Calu3 (cell line): ENCODE data around the gene SMAD2. TPM values are rescaled to one million over a fixed set of nuclear protein-coding genes. Genes with fewer than 3 reads are reported as not detected.

Source experiments
- BruUV-seq: library from RNA; stranded (reverse); fragments of 400-500 nt; replicated peaks from 2 replicates; lab custom pipeline; 2021; lab: Mats Ljungman, UMichigan
- CTCF ChIA-PET: fragments of 300-600 bp; sonication (Branson Sonifier 250); formaldehyde crosslinking; loops from one replicate; lab custom pipeline; 2022; ENCODE audit warnings: antibody characterized with exemption; lab: Charles Lee
- DNase-seq: peaks from one replicate; pipeline ENCODE4 v3.0.0; 2022
- H3K27ac Mint-ChIP-seq: one replicate; pipeline ENCODE4 v1.8.0; 2022; ENCODE audit warnings: mixed read lengths; ENCODE audit not compliant: unreplicated experiment
- H3K27me3 Mint-ChIP-seq: one replicate; pipeline ENCODE4 v1.8.0; 2022; ENCODE audit warnings: mixed read lengths; ENCODE audit not compliant: unreplicated experiment
- H3K36me3 Mint-ChIP-seq: one replicate; pipeline ENCODE4 v1.8.0; 2022; ENCODE audit warnings: mild to moderate bottlenecking, moderate library complexity, mixed read lengths; ENCODE audit not compliant: insufficient read depth, unreplicated experiment
- H3K4me1 Mint-ChIP-seq: one replicate; pipeline ENCODE4 v1.8.0; 2022; ENCODE audit warnings: mild to moderate bottlenecking, low read depth, mixed read lengths; ENCODE audit not compliant: unreplicated experiment
- H3K4me3 Mint-ChIP-seq: one replicate; pipeline ENCODE4 v1.8.0; 2022; ENCODE audit warnings: mild to moderate bottlenecking, low read depth, moderate library complexity, mixed read lengths; ENCODE audit not compliant: unreplicated experiment
- H3K9me3 Mint-ChIP-seq: one replicate; pipeline ENCODE4 v1.8.0; 2022; ENCODE audit warnings: low read depth, mixed read lengths; ENCODE audit not compliant: unreplicated experiment
- CTCF ChIP-seq: fragments of 200-600 bp; IDR thresholded peaks from one replicate; pipeline ENCODE4 v1.8.0; 2022; ENCODE audit warnings: antibody characterized with exemption; ENCODE audit not compliant: unreplicated experiment
- intact Hi-C: fragments of 100-400 bp; cut with micrococcal nuclease; formaldehyde crosslinking; loops from one replicate; pipeline ENCODE4 v1.10.0; 2022; ENCODE audit not compliant: unreplicated experiment
- total RNA-seq: library from RNA; stranded (reverse); gene quantifications from 2 replicates; pipeline ENCODE4 v1.2.3, GENCODE V29; 2022

SMAD2 gene
- total RNA-seq, 1 experiment from 2014 or later: 134 TPM

GRCh38 chr18:47931718-47932103 is 1.3 kb upstream of the SMAD2 start:
- intact Hi-C loops: loop anchor here (1.0 to 10.0 kb wide), 4 partner anchors 71 to 533 kb away; no protein-coding TSS in a partner anchor
- H3K36me3 Mint-ChIP-seq: peaks cover 45% of the 10 kb centered on the region

GRCh38 chr18:47930931-47931717 is 665 bp upstream of the SMAD2 start:
- H3K9me3 Mint-ChIP-seq: no peaks in the 10 kb centered on the region
- CTCF ChIA-PET: interaction anchor here (0.6 kb wide), 1 partner anchor 617 kb away, joined by 3 read pairs; no protein-coding TSS in a partner anchor
- no peaks in the 10 kb centered on the region for H3K27me3 Mint-ChIP-seq
- H3K4me3 Mint-ChIP-seq: peak overlapping the region; percentile 74
- peaks cover 45% of the 10 kb centered on the region for H3K4me1 Mint-ChIP-seq
- no peak for TF ChIP-seq CTCF
- peak; percentile 97 for DNase-seq
- peak overlapping the region; percentile 84 for H3K27ac Mint-ChIP-seq
- H3K36me3 Mint-ChIP-seq: peaks cover 45% of the 10 kb centered on the region
- no TSS peak for BruUV-seq
- intact Hi-C loops: loop anchor here (5.0 to 10.0 kb wide), 3 partner anchors 71 to 534 kb away; no protein-coding TSS in a partner anchor

More at GRCh38 chr18:47931718-47932103, 1.3 kb upstream of the SMAD2 start:
- Mint-ChIP-seq H3K4me1 (peaks cover 39% of the 10 kb centered on the region), H3K27me3 (no peaks in the 10 kb centered on the region), H3K4me3 (peak overlapping the region; percentile 74), H3K9me3 (no peaks in the 10 kb centered on the region), H3K27ac (peak overlapping the region; percentile 84)
- BruUV-seq: TSS peak; percentile 86
- DNase-seq: peak; percentile 52
- CTCF ChIA-PET: no interaction called here
- TF ChIP-seq CTCF: no peak

GRCh38 chr18:47929681-47930198 is 719 bp downstream of the SMAD2 start:
- Mint-ChIP-seq H3K4me1 (peaks cover 47% of the 10 kb centered on the region), H3K36me3 (peaks cover 45% of the 10 kb centered on the region), H3K4me3 (peak overlapping the region; percentile 74), H3K27me3 (no peaks in the 10 kb centered on the region), H3K27ac (peak overlapping the region; percentile 87), H3K9me3 (no peaks in the 10 kb centered on the region)
- TF ChIP-seq CTCF: no peak
- CTCF ChIA-PET: interaction anchor here (0.7 to 1.0 kb wide), 3 partner anchors 30 to 526 kb away, joined by 3 read pairs; no protein-coding TSS in a partner anchor
- no TSS peak for BruUV-seq
- intact Hi-C loops: loop anchor here (2.0 to 10.0 kb wide), 4 partner anchors 45 to 535 kb away; no protein-coding TSS in a partner anchor
- DNase-seq: no peak

- Mint-ChIP-seq H3K4me1 (peaks cover 40% of the 10 kb centered on the region), H3K4me3 (peak overlapping the region; percentile 74), H3K9me3 (no peaks in the 10 kb centered on the region), H3K27ac (peak overlapping the region; percentile 87), H3K36me3 (peaks cover 45% of the 10 kb centered on the region), H3K27me3 (no peaks in the 10 kb centered on the region)
- no TSS peak for BruUV-seq
- CTCF ChIA-PET: interaction anchor here (0.8 kb wide), 1 partner anchor 29 kb away, joined by 3 read pairs; no protein-coding TSS in a partner anchor
- DNase-seq: no peak
- no peak for TF ChIP-seq CTCF
- intact Hi-C loops: loop anchor here (2.0 kb wide), 1 partner anchor 44 kb away; no protein-coding TSS in a partner anchor
These were observed 2.0 kb downstream of the SMAD2 start for GRCh38 chr18:47928466-47928865.
